GM18517 (cell line): ENCODE measurements around the gene NRDC.
"Not testable (repeated sequence)": the region's sequence is repeated elsewhere in the genome, so short reads cannot be mapped to it uniquely, and the experiment has no call there.

Experiments
- ATAC-seq: cut with Tn5 transposase; IDR thresholded peaks from one replicate; pipeline ENCODE4 v1.9.1; 2021; ENCODE audit warnings: mild to moderate bottlenecking, moderate library complexity; ENCODE audit not compliant: unreplicated experiment

NRDC gene

DNA sequence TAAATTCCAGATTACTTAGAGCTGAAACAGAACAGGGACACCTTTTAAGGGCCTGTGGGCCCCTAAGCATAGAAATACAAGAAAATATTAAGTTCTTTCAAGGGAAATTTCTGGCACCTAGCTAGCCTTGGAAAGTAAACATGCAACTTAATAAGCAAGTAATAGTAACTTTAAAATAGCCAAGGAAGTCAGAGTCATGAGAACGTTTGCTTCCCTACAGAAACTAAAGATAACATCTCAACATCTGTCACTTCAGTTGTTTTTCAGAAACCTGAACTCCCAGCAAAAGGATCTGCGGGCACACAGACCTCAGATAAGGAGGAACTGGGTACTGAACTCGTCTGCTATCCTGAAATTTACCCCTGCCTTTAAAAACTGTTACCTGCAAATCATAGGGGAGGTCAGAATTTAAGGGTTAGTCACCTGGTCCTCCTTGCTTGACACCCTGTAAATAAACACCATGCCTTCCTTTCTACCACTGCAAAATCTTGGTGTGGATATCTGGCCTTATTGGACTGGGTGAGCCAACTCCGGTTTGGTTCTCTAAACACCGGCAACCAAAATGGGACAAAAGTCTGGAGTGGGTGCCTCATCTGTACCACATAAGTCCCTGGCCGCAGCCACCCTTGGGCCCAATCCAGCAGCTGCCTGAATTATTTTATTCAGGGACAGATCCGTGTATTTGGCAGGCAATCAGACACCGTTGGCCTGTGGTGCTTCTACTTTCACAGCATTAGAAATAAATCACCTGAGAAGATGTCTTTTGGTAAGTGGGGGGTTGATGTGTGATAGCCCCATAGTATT, 27.9 kb downstream of the NRDC start:
- no peak for ATAC-seq

DNA sequence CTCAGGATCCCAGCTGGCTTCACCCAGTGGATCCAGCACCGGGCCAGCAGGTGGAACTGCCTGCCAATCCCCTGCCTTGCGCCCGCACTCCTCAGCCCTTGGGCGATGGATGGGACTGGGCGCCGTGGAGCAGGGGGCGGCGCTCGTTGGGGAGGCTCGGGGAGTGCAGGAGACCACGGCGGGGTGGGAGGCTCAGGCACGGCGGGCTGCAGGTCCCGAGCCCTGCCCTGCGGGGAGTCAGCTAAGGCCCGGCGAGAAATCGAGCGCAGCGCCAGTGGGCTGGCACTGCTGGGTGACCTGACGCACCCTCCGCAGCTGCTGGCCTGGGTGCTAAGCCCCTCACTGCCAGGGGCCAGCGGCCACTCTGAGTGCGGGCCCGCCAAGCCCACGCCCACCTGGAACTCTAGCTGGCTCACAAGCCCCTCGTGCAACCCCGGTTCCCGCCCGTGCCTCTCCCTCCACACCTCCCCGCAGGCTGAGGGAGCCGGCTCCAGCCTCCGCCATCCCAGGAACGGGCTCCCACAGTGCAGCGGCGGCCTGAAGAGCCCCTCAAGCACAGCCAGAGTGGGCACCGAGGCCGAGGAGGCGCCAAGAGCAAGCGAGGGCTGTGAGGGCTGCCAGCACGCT, 31.1 kb downstream of the NRDC start:
- no peak for ATAC-seq

DNA sequence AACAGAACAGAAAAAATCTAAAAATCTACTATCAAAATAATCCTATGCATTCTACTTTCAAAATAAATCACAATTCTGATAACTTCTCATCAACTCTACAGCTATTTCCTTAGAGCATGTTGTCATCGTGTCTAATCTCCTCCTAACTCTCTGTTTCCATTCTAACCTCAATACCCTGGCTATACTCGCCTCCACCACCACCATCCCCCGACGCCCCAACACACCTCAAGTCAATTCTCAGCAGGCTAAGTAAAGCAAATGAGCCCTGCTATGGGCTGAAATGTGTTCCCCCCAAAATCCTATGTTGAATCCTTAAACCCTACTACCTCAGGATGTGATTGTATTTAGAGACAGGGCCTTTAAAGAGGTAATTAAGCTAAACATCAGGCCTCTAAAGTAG, 34.6 kb downstream of the NRDC start:
- no peak for ATAC-seq

GRCh38 chr1:51842261-51842660, 36.3 kb downstream of the NRDC start:
- no peak for ATAC-seq

DNA sequence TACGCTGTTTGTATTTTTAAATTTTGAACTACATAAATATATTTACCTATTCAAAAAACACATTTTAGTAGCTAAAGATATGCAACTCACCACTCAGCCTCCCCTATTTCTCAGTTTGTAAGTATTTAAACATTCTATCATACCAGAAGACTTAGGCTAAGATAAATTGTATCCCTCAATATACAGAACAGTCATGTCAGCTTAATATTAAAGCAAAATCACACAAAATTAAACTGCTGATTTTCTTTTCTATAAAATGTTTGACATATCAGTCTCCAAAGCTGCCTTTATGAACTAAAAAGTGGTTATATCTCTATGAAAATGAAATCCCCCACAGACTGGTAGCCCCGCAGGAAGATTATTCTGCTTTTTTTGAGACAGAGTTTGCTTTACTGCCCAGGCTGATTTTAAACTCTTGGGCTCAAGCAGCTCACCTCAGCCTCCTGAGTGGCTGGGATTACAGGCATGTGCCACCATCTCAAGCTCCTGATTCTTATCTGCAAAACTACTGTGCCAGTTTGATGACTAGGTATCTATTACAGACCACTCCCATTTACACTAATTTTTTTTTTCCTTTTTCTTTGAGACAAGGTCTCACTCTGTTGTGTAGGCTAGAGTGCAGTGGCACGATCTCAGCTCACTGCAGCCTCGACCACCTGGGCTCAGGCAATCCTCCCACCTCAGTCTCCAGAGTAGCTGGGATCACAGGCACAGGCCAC, 37.6 kb downstream of the NRDC start:
- ATAC-seq = no peak

GRCh38 chr1:51840182-51840581, 38.3 kb downstream of the NRDC start:
- ATAC-seq = no peak

- ATAC-seq = no peak
Observed at GRCh38 chr1:51839094-51839493, 39.4 kb downstream of the NRDC start.

- ATAC-seq = no peak
Observed at GRCh38 chr1:51837243-51837642, 41.3 kb downstream of the NRDC start.

- no peak for ATAC-seq
Observed at GRCh38 chr1:51833700-51834099, 44.8 kb downstream of the NRDC start.

- no peak for ATAC-seq
Observed at GRCh38 chr1:51829058-51829457, 49.5 kb downstream of the NRDC start.

- ATAC-seq = no peak
Observed at GRCh38 chr1:51819810-51820209, 58.7 kb downstream of the NRDC start.

DNA sequence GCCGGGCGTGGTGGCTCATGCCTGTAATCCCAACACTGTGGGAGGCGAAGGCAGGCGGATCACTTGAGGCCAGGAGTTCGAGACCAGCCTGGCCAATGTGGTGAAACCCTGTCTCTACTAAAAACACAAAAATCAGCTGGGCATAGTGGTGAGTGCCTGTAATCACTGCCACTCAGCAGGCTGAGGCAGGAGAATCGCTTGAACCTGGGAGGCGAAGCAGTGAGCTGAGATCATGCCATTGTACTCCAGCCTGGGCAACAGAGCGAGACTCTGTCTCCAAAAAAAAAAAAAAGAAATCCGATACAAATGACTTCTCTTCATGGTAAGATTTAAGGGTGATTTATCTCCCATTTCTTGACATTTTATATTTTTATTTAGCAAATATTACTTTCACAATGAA, 59.5 kb downstream of the NRDC start:
- not testable (repeated sequence) for ATAC-seq

DNA sequence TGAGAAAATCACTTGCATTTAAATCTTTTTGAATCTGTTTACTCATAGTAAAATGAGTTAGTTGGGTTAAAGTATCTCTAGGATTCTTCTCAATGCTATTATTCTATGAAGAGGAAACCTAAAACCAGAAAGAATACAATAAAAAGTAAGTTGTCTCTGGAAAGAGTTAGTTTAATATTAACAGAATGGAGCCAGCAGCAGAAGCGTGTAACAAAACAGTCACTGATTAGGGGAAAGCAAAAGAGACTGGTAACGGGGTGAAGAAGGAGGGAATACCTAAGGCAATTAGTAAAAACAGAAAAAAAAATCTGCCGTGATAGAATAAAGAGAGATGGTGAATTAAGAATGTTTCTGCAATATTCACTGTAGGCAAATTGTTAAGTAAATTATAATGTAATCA, 60.0 kb downstream of the NRDC start:
- no peak for ATAC-seq

GRCh38 chr1:51814513-51814912, 64.0 kb downstream of the NRDC start:
- ATAC-seq = no peak

DNA sequence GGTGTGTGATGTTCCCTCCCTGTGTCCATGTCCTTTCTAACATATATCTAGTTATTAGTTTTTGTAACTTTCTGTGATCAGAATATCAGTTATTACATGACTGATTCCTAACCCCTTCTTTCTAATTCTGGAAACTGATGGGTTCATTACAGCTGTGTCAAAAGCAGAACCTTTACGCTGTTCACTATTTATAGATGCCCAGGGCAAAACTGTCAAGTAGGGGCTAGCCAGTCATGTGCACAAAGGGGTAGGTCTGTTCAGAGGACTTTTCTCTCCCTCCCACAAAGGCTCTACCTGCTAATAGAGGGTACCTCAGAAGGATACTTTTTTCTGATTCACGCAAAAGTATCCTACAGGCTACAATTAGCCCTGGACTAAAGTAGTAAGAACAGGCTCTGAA, 79.2 kb downstream of the NRDC start:
- no peak for ATAC-seq

DNA sequence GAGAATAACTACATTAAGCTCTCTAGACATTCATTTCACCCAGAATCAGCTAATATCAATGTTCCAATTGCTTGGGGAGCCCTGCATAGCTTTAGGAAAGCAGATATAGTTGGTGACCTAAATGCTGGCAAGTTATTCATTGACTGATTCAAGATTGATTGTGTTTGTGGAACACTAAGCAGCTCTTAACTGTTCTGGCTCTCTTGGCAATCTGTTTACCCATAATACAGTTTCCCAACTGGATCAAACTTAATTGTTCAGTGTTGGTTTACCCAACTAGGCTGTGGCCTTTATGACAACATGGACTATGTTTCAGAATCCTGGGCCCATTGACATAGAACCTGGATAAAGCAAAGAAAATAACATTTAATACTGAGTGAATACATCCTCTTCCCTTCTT, 83.7 kb downstream of the NRDC start:
- no peak for ATAC-seq

GRCh38 chr1:51794260-51794659, 84.3 kb downstream of the NRDC start:
- ATAC-seq = no peak

- ATAC-seq = no peak
Observed at GRCh38 chr1:51792864-51793263, 85.7 kb downstream of the NRDC start.

DNA sequence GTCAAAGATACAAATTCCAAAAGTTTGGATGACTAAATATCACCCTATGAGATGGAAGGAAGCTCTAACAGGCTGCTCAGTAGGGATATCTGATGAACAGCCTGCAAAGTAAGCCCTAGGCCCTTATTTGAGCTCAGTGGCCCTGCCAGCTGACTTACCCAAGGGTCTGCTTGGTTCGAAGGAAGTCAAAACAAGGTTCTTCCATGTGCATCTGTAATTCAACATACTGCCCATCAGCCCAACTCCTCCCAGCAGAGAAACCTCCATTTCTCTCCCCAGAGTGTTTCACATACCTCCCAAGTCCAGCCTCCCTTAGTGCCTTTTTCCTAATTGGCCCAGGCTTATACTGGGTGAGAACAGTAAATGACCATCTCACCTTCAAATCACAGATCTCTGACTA, 86.6 kb downstream of the NRDC start:
- no peak for ATAC-seq

DNA sequence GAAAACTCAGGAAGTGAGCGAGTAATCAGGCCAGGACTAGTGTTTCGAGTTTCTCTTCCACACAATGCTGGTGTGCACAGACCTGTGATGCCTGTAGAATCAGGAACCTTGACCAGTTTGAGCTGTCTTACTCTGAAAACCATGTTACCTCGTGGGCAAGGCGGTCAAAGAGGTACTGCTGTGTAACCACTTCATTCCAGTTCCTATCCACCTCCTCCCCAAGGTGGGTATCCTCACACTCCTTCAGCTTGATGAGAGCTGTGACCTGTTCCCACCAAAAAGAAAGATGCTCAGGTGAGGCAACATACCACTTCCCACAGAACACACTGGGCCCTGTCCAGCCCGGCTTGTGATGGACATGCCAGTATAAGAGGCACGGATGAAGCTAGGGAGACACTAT, 88.1 kb downstream of the NRDC start:
- ATAC-seq = no peak

GRCh38 chr1:51789342-51789741, 89.2 kb downstream of the NRDC start:
- ATAC-seq = no peak

DNA sequence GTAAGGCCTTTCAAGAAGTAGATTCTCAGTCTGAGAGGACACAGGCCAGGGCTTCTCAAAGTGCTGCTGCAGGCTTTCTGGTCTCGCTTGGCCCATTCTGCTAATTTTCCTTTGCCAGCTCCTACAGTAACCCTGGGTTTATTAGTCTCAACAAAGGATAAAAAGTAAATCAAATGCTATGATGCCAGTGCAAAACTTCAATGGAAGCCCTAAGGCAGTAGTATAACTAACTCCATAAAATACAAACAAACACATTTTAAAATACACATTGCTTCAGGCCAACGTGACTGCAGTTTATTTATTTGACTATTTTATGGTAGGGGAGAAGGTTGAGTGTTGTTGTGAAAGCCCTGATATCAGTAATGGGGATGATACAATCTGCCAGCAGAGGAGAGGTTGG, 89.6 kb downstream of the NRDC start:
- ATAC-seq = no peak
